OCI-M2 (cell line): ENCODE measurements around the gene FILIP1L.

Source experiments
- DNase-seq: peaks from one replicate; lab custom pipeline; 2025; ENCODE audit not compliant: unreplicated experiment; lab: John Stamatoyannopoulos, UW

The FILIP1L gene

DNA sequence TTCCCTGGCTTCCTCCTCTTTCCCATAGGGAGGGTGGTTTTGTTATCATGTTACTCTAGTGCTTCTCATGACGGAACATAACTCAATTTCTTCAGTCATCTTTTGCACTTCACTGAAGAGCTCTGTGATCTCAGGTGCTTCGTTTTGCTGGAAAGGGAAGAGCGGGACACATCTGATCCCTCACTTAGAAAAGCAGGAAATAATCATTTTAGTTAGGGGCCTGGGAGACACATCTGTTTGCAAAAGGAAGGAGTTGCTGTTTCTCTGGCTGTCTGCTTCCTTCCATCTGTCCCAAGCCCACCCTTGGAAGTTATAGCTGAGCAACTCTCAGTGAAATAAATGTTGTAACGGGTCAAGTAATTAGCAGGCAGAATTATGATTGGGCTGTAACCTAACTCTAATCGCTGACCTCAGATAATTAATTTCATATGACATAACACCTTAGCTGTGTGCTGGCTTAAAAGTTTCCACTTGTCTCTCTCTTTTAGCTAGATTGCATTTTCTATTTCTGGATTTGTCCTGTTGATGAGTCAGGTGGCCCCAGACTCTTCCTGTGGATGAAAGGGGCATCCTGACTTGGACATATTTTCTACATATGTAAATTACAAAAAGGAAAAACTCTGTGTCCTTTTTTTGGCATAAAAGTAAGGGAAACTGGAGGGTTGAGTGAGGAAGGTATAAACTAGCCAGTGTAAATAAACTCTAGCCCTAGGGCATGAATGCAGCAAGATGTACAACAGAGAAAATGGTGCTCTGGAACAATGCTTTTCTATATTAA is 11.0 kb upstream of the FILIP1L start:
- DNase-seq: no peak

- DNase-seq: no peak
Observed at GRCh38 chr3:100124201-100124761, 10.0 kb upstream of the FILIP1L start.

DNA sequence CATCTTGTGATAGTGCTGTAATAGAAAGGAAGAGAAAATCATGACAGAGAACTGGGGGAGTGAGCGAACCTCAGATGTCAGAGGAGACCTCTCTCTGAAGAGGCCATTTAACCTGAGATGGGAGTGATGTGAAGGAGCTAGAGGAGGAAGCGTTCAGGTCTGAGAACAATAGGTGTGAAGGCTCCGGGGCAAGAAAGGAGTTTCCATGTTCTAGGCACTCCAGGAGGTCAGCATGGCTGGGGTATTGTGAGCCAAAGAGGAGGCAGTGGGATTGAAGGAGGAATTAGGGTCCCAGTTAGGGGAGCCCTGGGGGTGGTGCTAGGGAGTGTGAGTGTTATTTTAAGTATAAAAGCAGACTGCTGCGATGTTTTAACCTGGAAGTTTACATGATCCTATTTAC is 8.8 kb upstream of the FILIP1L start:
- no peak for DNase-seq

DNA sequence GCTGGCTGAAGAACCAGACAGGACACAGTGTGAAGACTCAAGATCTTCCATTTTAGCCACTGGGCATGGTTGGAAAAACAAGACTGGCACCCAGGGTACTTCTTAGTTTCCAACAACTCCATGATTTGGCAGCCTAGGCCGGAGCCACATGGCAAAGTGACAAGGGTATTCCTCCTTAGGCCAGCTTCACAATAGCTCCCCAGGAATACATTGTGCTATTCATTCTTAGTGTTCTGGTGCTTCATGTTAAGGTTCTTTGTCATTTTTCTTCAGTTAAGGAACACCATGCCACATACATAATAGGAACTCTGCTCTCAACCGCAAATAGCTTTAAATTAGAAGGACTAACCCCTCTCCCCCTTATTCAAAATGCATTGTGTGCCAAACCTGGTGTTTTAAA is 8.0 kb upstream of the FILIP1L start:
- DNase-seq: no peak

DNA sequence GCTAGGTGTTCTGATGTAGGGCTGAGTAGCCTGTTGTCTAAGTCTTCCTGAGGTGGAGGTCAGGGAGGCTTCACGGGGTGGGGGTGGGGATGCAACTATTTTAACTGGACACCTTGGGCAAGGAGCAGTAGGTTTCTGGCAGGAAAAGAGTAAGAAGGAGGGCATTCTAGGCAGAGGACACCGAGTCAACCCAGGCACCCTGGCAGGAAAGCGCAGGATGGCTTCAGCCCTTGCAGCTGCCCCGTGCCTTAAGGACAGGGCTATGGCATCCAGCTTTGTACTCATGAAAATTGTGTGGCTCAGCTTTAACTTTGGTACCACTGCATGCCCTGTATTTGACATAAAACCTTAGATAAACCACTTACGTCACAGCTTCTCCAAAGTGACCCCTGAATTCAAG is 6.4 kb upstream of the FILIP1L start:
- DNase-seq: no peak

DNA sequence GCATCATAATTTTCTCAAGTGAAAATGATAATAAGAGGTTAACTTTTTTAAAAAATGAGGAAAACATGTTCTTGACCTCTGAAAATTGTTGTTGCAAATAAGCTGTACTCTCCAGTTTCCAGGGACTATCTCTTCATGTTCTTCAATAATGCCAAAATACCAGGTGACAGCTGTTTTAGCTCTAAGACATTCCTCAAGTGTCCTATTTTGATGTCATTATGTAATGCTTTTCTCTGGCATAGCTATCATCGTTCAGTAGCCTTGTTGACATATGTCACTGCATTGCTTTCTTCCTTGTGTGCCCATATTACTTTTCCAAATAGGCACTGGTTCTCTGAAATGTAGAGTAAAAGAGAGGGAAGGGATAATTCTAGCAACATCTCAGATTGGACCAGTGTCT is 5.7 kb upstream of the FILIP1L start:
- DNase-seq: no peak

DNA sequence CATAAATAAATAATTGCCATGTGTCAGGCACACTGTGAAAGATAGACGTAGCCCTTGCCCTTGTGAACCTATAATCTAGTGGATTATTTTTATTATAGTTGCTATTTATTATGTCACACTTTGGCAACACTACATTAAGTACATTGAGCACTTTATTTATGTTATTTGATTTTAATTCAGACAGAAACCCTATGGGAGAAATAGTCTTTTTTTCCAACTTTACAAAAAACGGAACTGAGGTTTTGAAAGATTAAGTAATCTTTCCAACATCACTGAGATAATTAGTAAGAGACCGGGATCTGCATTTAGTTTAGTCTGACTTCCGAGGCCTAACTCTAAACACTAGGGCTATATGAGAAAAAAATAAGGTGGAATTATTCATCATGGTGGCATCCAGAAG is 2.8 kb upstream of the FILIP1L start:
- no peak for DNase-seq

DNA sequence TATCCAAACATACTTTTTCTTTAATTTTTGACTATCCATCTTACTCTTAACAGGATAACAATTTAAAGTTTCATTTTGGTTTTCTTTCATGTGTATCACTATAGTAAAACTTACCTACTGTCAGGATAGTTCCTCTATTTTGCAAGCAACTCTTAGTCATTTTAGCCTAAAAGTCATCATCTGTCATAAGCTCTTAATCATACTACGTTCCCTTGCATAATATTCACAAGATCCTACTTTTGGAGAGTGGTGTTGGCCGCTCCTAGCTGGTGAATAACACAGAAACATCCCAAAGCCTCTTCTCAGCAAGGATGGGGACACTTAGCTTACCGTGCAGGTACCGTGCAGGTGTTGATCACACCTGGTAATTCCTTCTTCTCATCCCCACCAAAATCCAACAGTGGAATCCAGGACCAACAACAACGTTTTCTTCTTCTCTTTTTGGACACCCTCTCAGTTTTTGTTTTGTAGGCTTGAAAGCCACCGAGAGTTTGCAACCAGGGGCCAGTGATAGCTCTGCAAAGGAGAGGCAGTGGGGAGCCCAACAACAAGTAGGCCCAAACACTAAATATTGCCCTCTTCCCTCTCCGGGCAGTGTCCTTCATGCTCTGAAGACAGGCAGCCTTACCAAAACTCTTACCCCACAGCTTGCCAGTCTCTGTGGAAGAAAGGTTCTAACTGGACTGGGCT is 433 bp downstream of the FILIP1L start:
- DNase-seq: no peak

DNA sequence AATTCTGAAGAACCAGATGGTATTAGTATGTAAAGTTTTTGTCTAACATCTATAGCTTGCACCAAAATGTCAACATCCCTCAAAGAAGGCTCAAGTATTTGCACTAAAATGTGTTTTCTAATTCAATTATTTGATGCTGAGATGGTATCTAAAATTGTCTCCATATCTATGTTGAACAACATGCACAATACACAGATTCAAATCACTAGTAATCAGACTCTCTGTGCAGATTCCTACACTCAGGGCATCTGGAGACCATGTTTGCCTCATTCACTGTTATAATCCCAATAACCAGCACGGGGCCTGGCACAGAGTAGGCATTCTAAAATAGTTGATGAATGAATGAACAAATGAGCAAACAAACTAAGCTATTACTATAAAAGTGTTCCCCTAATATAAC is 2.6 kb downstream of the FILIP1L start:
- DNase-seq: no peak

DNA sequence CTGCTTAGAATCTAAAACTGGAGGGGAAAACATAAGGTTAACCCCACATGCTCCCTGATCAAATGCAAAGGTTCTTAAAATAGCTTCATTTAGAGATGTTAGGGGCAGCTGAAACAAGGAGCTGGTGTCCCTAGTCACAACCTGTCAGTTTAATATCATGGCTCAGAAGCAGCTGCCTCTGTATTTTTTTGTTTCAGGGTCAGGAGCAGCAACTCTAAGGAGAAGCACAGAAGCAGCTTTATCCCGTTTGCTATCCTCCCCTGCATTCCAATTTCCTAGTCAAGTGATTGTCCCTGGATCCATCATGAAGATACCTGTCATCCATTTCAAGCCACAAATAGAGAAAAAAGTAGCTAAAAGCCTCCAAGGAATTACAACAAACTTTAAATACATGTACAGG is 4.1 kb downstream of the FILIP1L start:
- DNase-seq: no peak

GRCh38 chr3:100108464-100109079 is 5.7 kb downstream of the FILIP1L start:
- no peak for DNase-seq

GRCh38 chr3:100107221-100107814 is 7.0 kb downstream of the FILIP1L start:
- DNase-seq: no peak

DNA sequence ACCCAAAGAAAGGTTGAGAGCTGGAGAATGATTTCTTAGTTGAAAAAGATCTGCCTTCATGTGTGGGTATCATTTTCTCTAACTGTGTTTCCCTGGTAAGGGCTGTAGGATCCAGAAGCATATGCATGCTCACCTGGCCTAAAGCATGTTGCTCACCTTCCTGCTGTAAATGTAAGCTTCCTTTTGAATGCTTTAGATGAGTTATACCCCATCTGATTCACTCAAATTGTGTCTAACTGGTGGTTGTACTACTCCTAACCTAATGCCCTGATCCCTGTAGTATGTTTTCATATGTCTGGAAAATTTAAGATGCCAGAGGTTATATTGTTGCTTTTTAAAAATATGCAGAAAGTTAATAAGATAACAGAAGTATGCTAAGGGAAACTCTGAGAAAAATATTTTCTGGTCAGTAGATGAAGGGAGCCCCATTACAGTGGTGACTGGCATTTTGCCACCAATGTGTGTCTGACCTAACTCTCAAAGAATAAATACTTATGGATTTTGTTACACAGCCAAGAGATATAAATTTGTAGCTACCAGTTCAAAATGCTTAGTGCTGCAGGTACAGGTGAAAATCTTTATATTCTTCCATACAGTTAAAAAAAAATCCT is 7.7 kb downstream of the FILIP1L start:
- DNase-seq: no peak

DNA sequence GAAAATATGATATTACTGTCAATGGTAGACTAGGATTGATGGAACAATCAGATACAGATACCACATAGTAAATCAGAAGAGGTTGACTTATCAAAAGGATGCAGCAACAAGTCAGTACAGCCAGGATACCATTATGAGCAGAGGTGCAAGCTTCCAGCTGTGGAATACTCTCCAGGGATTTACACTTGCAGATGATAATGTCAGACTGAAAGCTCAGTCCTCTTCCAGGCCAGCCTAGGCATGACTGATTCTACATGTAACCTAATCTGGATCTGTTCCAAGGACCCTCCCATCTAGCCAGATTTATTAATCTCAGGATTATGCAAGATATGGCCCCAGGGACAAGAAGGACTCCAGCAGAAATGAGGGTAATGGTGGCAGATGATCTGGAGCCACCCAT is 8.2 kb downstream of the FILIP1L start:
- DNase-seq: no peak

DNA sequence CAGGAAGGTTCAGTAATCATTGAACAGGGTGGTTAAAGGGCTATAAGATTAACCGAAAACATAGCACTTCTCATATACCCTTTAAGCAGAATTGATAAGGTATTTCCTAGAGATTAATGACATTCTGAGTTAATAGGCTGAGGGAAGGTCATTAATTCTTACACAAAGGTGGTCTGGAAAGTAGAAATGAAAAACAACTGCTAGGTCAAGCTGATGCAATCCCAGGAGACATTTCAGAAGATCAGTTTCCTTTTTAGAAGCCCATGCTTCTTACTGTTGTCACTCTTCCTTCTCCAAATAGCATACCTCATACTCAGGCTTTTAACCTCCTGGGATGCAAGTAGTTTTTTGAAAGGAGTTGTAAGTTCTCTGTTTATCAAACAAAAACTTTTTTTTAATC is 8.8 kb downstream of the FILIP1L start:
- no peak for DNase-seq

GRCh38 chr3:100104817-100105413 is 9.4 kb downstream of the FILIP1L start:
- DNase-seq: no peak

DNA sequence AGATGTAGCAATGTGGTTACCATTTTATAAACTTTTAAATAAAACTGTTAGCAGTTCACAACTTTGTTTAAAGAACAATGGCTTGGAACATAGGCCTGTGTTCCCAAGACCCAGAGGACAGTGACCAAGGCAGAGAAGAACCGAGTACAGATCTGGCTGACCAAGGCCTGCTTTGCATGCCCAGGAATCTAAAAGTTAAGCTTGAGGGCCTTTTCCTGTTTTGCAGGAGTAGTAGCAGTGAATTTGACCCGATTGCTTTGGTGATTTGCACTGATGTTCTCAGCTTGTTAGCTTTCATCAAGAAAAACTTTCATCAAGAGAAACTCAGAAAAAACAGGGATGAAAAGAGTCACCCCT is 9.9 kb downstream of the FILIP1L start:
- no peak for DNase-seq

DNA sequence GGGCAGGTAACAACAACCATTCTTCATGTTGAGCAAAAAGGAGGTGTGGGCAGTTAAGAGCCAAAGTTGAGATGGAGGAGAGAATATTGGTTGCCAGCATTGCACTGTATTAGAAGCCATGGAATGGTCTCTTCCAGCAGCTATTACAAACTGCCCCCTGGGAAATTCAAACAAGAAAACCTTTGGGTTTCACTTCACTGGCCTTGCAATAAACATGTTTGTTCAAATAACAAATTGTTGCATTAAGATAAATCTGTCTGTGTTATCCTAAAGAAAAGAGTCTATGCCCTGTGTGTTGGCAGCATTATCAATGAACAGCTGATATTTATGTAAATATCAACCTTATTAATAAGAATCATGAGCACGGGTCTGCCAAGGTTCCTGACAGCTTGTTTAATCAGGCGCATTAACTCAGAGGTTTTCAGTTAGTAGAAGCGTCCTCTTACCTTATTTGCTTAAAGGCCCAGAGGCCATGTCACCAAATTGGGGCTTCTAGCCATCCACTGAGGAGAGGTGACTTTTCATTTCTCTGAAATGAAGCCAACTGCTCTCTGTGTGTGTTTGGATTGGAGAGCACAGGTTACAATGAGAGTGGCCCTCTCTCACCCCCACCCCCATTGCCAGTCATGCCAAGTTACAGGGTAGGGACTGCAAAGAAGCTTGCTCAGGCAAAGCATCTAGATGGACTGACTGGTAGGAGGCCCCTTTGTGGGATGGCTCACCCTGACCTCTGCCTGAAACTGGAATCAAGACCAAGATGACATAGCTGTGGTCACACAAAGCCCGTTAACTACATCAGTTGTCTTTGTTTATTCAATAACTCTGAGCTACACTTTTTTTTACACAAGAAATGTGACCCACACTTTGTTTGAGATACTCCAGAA is 10.5 kb downstream of the FILIP1L start:
- no peak for DNase-seq

DNA sequence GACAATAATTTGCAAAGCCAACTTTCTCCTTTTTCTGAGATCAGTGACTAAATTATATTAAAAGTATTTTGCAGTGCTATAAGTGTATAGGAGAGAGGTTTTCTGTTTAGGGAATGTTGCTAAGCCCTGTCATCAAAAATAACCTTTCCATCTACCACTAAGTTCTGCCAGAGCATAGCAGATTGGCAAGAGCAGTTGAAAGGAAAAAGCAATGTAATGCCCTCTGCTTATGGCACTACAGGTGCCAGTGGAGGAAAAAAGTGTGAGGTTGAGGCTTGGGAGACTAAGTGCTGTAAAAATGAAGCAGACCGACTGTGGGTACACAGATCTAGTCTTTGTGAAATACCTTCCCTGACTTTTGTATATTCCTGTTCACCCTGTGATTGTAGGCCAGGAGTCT is 11.5 kb downstream of the FILIP1L start:
- no peak for DNase-seq

DNA sequence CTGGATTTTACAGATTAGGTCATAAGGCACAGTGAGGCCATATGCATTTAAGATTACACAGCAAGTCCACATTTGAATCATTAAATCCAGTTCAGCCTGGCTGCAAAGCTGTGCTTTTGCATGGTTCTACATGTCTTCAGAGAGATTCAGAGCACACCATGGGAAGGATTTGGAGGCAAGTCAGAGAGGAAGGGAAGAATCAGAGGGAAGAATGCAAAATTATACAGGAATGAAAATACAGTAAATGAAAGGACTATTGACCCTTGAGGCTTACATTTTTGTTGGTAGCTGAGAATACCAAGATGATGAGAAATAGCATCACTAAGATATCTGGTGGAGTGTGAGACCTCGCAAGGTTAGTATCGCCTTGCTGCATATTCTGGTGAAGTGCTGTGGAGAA is 13.9 kb downstream of the FILIP1L start:
- no peak for DNase-seq
